GM12801 (cell line): ENCODE measurements around the gene CCDC134.

Experiments
- CTCF ChIP-seq: IDR thresholded peaks from one replicate; pipeline ENCODE4 v1.5.1; 2011; ENCODE audit warnings: control low read depth; ENCODE audit not compliant: insufficient read length; ENCODE audit errors: extremely low read depth

The CCDC134 gene

GRCh38 chr22:41766476-41766875 lies 34.0 kb upstream of the CCDC134 start:
- no peak for TF ChIP-seq CTCF

- TF ChIP-seq CTCF, result no peak
Measured at GRCh38 chr22:41768430-41768829, 32.0 kb upstream of the CCDC134 start.

- no peak for TF ChIP-seq CTCF
Measured at GRCh38 chr22:41770715-41771468, 29.6 kb upstream of the CCDC134 start.

- TF ChIP-seq CTCF, result no peak
Measured at GRCh38 chr22:41772198-41772597, 28.3 kb upstream of the CCDC134 start.

GRCh38 chr22:41772645-41773044 lies 27.8 kb upstream of the CCDC134 start:
- TF ChIP-seq CTCF, result no peak

- TF ChIP-seq CTCF, result no peak
Measured at GRCh38 chr22:41775338-41775737, 25.1 kb upstream of the CCDC134 start.

GRCh38 chr22:41775976-41776375 lies 24.5 kb upstream of the CCDC134 start:
- TF ChIP-seq CTCF, result no peak
